Breast epithelium (tissue), 3 donors: Measurements from ENCODE around the gene RADIL.

Experiments used
- CTCF ChIP-seq, 3 donors: fragments of 450-650 bp; IDR thresholded peaks; one replicate each; pipeline ENCODE4 v1.5.1; 2016 to 2017; ENCODE audit warnings: antibody characterized with exemption in 3 of 3, mild to moderate bottlenecking in 3 of 3, moderate library complexity in 3 of 3
- POLR2A ChIP-seq: fragments of 450-650 bp; IDR thresholded peaks from one replicate; pipeline ENCODE4 v1.6.1; 2016; ENCODE audit warnings: antibody characterized with exemption, mild to moderate bottlenecking, moderate library complexity
- POLR2AphosphoS5 ChIP-seq, 3 donors: sonication (generic); formaldehyde crosslinking; IDR thresholded peaks; one replicate each; pipeline ENCODE4 v1.6.1; 2017; ENCODE audit warnings: antibody characterized with exemption in 3 of 3

DNA sequence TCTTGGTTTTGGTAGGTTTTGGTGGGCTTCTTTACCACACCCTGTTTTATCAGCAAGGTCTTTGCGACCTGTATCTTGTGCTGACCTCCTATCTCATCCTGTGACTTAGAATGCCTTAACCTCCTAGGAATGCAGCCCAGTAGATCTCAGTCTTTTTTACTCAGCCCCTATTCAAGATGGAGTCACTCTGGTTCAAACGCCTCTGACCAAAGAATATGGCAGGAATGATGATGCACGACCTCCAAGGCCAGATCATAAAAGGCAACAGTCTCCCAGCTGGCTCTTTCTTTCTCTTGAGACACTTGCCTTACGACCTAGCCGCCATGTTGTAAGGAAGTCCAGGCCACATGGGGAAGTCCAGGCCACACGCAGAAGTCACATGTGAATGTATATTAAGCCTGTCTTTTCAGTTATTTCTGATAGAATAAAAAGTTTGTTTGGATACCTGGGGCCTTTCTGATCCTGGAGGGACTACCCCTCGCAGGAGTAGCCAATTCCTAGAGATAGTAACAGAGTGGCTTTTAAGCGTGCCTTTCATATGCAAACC lies 10.5 kb upstream of the RADIL start:
- TF ChIP-seq POLR2A (no peak), CTCF (IDR thresholded peaks at IDR 0.05) (no peak), POLR2AphosphoS5 (IDR thresholded peaks at IDR 0.05) (no peak)
